Lower lobe of right lung (tissue), 2 donors: ENCODE results near the gene THSD4. TPM values are rescaled to one million over a fixed set of nuclear protein-coding genes. Genes with fewer than 3 reads are reported as not detected.

ENCODE experiments used
- ATAC-seq, 2 donors: fragments of 200-7000 bp; cut with Tn5 transposase; one replicate each; pipeline ENCODE4 v1.9.1; 2020 to 2022; ENCODE audit warnings: mild to moderate bottlenecking in 2 of 2, moderate library complexity in 2 of 2
- DNase-seq: peaks from one replicate; pipeline ENCODE4 v3.0.0-alpha.2; 2020
- H3K27ac ChIP-seq: fragments of 200-600 bp; one replicate; pipeline ENCODE4 v1.8.0; 2022
- H3K27me3 ChIP-seq: fragments of 200-600 bp; one replicate; pipeline ENCODE4 v1.8.0; 2022; ENCODE audit warnings: low read depth
- H3K36me3 ChIP-seq: fragments of 200-600 bp; one replicate; pipeline ENCODE4 v1.8.0; 2022; ENCODE audit warnings: mild to moderate bottlenecking
- H3K4me1 ChIP-seq: fragments of 200-600 bp; one replicate; pipeline ENCODE4 v1.8.0; 2022
- H3K4me3 ChIP-seq: fragments of 200-600 bp; one replicate; pipeline ENCODE4 v1.8.0; 2022; ENCODE audit warnings: mild to moderate bottlenecking
- H3K9me3 ChIP-seq: fragments of 200-600 bp; one replicate; pipeline ENCODE4 v1.8.0; 2022
- CTCF ChIP-seq: fragments of 200-600 bp; IDR thresholded peaks from one replicate; pipeline ENCODE4 v1.8.0; 2022; ENCODE audit warnings: antibody characterized with exemption, mild to moderate bottlenecking
- intact Hi-C: fragments of 100-400 bp; cut with DNase I; formaldehyde crosslinking; loops from one replicate; pipeline ENCODE4 v1.11.0; 2022
- total RNA-seq: library from RNA; stranded (reverse); fragmentation: NEBNext Ultra II Directional; extraction: Animal tissue kit (Norgen Biotek cat#: 25700); gene quantifications from one replicate; pipeline ENCODE4 v1.2.1, GENCODE V29; 2021
- donor health status: DM: no; HTN: yes; CAD: no; lungs with severe emphysema.

Gene THSD4
- total RNA-seq, 1 donor from 2014 or later = 18.2 TPM

- intact Hi-C loops = no loop called here
Measured at GRCh38 chr15:71776304-71776703, 661.0 kb downstream of the THSD4 start.

DNA sequence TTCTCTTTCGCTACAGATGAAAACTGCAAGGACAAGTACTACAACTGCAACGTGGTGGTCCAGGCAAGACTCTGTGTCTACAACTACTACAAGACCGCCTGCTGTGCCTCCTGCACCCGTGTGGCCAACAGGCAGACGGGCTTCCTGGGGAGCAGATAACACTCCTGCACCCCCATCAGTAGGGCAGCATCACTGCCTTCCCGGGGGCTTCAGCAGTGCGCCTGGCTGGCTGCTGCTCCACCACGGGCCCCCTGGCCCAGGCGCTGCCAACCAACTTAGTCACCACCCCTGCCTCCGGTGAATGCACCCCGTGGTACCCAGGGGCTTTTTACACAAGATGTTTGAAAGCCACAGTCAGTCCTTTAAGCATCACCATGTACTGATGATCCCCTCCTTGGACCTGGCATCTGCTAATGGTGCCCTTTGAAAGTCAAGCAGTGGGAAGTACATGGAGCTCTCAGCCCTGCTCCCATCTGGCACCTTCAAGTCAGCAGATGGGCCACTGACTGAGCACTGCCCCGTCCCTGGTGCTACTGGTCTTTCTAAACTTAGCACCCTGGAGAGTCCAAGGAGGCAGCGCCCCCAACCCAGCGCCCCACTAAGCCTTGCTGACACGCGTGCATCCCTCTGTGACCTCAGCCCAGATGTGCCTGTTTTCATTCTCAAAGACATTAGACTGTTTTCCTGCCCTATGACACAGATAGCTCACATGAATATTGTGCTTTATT, 662.1 kb downstream of the THSD4 start:
- TF ChIP-seq CTCF = no peak
- Histone ChIP-seq H3K36me3 (no peaks in the 10 kb centered on the region), H3K27me3 (no peaks in the 10 kb centered on the region), H3K27ac (no peak overlapping the region), H3K4me3 (no peak overlapping the region), H3K4me1 (peaks cover 10% of the 10 kb centered on the region), H3K9me3 (no peaks in the 10 kb centered on the region)
- intact Hi-C loops = no loop called here
- ATAC-seq (no peak), DNase-seq (no peak)

More at GRCh38 chr15:71776304-71776703, 661.0 kb downstream of the THSD4 start:
- H3K4me1 ChIP-seq = peaks cover 10% of the 10 kb centered on the region
- H3K4me3 ChIP-seq = no peak overlapping the region
- no peaks in the 10 kb centered on the region for H3K36me3 ChIP-seq
- TF ChIP-seq CTCF = no peak
- H3K27me3 ChIP-seq = no peaks in the 10 kb centered on the region
- no peak for DNase-seq
- ATAC-seq = no peak
- no peak overlapping the region for H3K27ac ChIP-seq
- H3K9me3 ChIP-seq = no peaks in the 10 kb centered on the region

GRCh38 chr15:71779073-71779797, 664.0 kb downstream of the THSD4 start:
- Histone ChIP-seq H3K36me3 (no peaks in the 10 kb centered on the region), H3K27me3 (no peaks in the 10 kb centered on the region), H3K27ac (no peak overlapping the region), H3K9me3 (no peaks in the 10 kb centered on the region), H3K4me3 (no peak overlapping the region), H3K4me1 (peaks cover 10% of the 10 kb centered on the region)
- intact Hi-C loops = no loop called here
- no peak for TF ChIP-seq CTCF
- ATAC-seq = no peak
- DNase-seq = no peak

GRCh38 chr15:71780115-71780976, 665.1 kb downstream of the THSD4 start:
- H3K9me3 ChIP-seq = no peaks in the 10 kb centered on the region
- peak; percentile 69 for TF ChIP-seq CTCF
- DNase-seq (no peak), ATAC-seq (peak; percentile 59 to 61)
- intact Hi-C loops = no loop called here
- H3K27me3 ChIP-seq = no peaks in the 10 kb centered on the region
- no peak overlapping the region for H3K4me3 ChIP-seq
- H3K36me3 ChIP-seq = no peaks in the 10 kb centered on the region
- peaks cover 10% of the 10 kb centered on the region for H3K4me1 ChIP-seq
- peak overlapping the region; percentile 9 for H3K27ac ChIP-seq

GRCh38 chr15:71781179-71781964, 666.1 kb downstream of the THSD4 start:
- no peak overlapping the region for H3K27ac ChIP-seq
- H3K27me3 ChIP-seq = no peaks in the 10 kb centered on the region
- ATAC-seq (no peak), DNase-seq (no peak)
- H3K4me3 ChIP-seq = no peak overlapping the region
- no peaks in the 10 kb centered on the region for H3K9me3 ChIP-seq
- H3K4me1 ChIP-seq = peaks cover 10% of the 10 kb centered on the region
- no peaks in the 10 kb centered on the region for H3K36me3 ChIP-seq
- no peak for TF ChIP-seq CTCF
- intact Hi-C loops = no loop called here
